ENCODE measurements around the gene COX7A2L.

Gene COX7A2L

GRCh38 chr2:42359304-42359964 lies 1.6 kb downstream of the COX7A2L start:
- Histone ChIP-seq H3K4ac (ENCODE audit: low read depth in 1 of 2, low read length in 2 of 2) (peak overlapping the region in 1 of 2 experiments; percentile 99), H3K4me2 (ENCODE audit: low read length, poor library complexity, severe bottlenecking) (peak overlapping the region; percentile 64), H2BK12ac (ENCODE audit: low read length in 2 of 2) (no peak overlapping the region), H3K4me1 (ENCODE audit: control insufficient read depth, insufficient read depth, low read depth, low read length) (peaks cover 5% of the 10 kb centered on the region), H2AK5ac (ENCODE audit: low read length, severe bottlenecking) (no peak overlapping the region), H3K9ac (ENCODE audit: low read length) (peak overlapping the region; percentile 99), H3K14ac (ENCODE audit: low read length in 2 of 2) (no peak overlapping the region), H2AFZ (ENCODE audit: low read depth, low read length) (no peak overlapping the region), H3K23ac (ENCODE audit: low read length in 2 of 2) (peak overlapping the region in 1 of 2 experiments; percentile 35), H2BK5ac (ENCODE audit: low read depth, low read length, poor library complexity, severe bottlenecking) (no peak overlapping the region), H4K8ac (ENCODE audit: low read length) (peak overlapping the region; percentile 82), H3K9me3 (ENCODE audit: control insufficient read depth, low read length) (no peaks in the 10 kb centered on the region), H3K79me1 (replicated peaks; ENCODE audit: low read length, poor library complexity, severe bottlenecking) (peaks cover 7% of the 10 kb centered on the region), H3K18ac (ENCODE audit: low read depth in 1 of 2, low read length in 2 of 2) (no peak overlapping the region), H2BK15ac (ENCODE audit: low read depth, poor library complexity, severe bottlenecking) (no peak overlapping the region), H3K36me3 (ENCODE audit: control insufficient read depth in 1 of 2, insufficient read depth in 2 of 2, low read depth in 1 of 2, low read length in 2 of 2) (peaks cover 0 to 4% of the 10 kb centered on the region in 2 experiments), H3K27ac (ENCODE audit: low read length, poor library complexity, severe bottlenecking) (no peak overlapping the region), H4K91ac (ENCODE audit: low read length) (no peak overlapping the region), H3K27me3 (ENCODE audit: control insufficient read depth in 1 of 2, insufficient read depth in 1 of 2, low read length in 2 of 2) (peaks cover 0 to 12% of the 10 kb centered on the region in 2 experiments), H3K4me3 (ENCODE audit: insufficient read depth in 1 of 2, low read depth in 1 of 2, low read length in 2 of 2) (peak overlapping the region; percentile 34 to 99), H2BK120ac (ENCODE audit: low read depth, low read length) (no peak overlapping the region)
- no peak for DNase-seq
- WGBS, result 73% methylated on average over 6 of the region's 6 CpGs

- Histone ChIP-seq H2BK12ac (ENCODE audit: low read length in 2 of 2) (no peak overlapping the region), H3K23ac (ENCODE audit: low read length in 2 of 2) (no peak overlapping the region), H3K4me1 (ENCODE audit: control insufficient read depth, insufficient read depth, low read depth, low read length) (peaks cover 1% of the 10 kb centered on the region), H3K9me3 (ENCODE audit: control insufficient read depth, low read length) (no peaks in the 10 kb centered on the region), H3K9ac (ENCODE audit: low read length) (no peak overlapping the region), H2AK5ac (ENCODE audit: low read length, severe bottlenecking) (no peak overlapping the region), H3K4me2 (ENCODE audit: low read length, poor library complexity, severe bottlenecking) (no peak overlapping the region), H4K91ac (ENCODE audit: low read length) (no peak overlapping the region), H4K8ac (ENCODE audit: low read length) (no peak overlapping the region), H3K27me3 (ENCODE audit: control insufficient read depth in 1 of 2, insufficient read depth in 1 of 2, low read length in 2 of 2) (no peaks in the 10 kb centered on the region), H3K14ac (ENCODE audit: low read length in 2 of 2) (no peak overlapping the region), H3K36me3 (ENCODE audit: control insufficient read depth in 1 of 2, insufficient read depth in 2 of 2, low read depth in 1 of 2, low read length in 2 of 2) (peaks cover 5 to 36% of the 10 kb centered on the region in 2 experiments), H2AFZ (ENCODE audit: low read depth, low read length) (no peak overlapping the region), H3K4me3 (ENCODE audit: insufficient read depth in 1 of 2, low read depth in 1 of 2, low read length in 2 of 2) (no peak overlapping the region), H2BK15ac (ENCODE audit: low read depth, poor library complexity, severe bottlenecking) (no peak overlapping the region), H2BK120ac (ENCODE audit: low read depth, low read length) (no peak overlapping the region), H3K27ac (ENCODE audit: low read length, poor library complexity, severe bottlenecking) (no peak overlapping the region), H3K4ac (ENCODE audit: low read depth in 1 of 2, low read length in 2 of 2) (no peak overlapping the region), H2BK5ac (ENCODE audit: low read depth, low read length, poor library complexity, severe bottlenecking) (no peak overlapping the region), H3K18ac (ENCODE audit: low read depth in 1 of 2, low read length in 2 of 2) (no peak overlapping the region), H3K79me1 (replicated peaks; ENCODE audit: low read length, poor library complexity, severe bottlenecking) (peaks cover 21% of the 10 kb centered on the region)
- WGBS, result 97% methylated on average over 5 of the region's 5 CpGs
- no peak for DNase-seq
These were observed 7.1 kb downstream of the COX7A2L start for GRCh38 chr2:42353792-42354429.

GRCh38 chr2:42351864-42352263 lies 9.2 kb downstream of the COX7A2L start:
- no peak overlapping the region for H3K4me2 ChIP-seq (ENCODE audit: low read length, poor library complexity, severe bottlenecking)
- no peak overlapping the region for H2BK5ac ChIP-seq (ENCODE audit: low read depth, low read length, poor library complexity, severe bottlenecking)
- H4K91ac ChIP-seq (ENCODE audit: low read length), result no peak overlapping the region
- DNase-seq, result no peak
- 99% methylated on average over 5 of the region's 5 CpGs for WGBS
- H3K23ac ChIP-seq (ENCODE audit: low read length in 2 of 2), result no peak overlapping the region
- H3K4ac ChIP-seq (ENCODE audit: low read depth in 1 of 2, low read length in 2 of 2), result no peak overlapping the region
- no peaks in the 10 kb centered on the region for H3K4me1 ChIP-seq (ENCODE audit: control insufficient read depth, insufficient read depth, low read depth, low read length)
- no peak overlapping the region for H2AK5ac ChIP-seq (ENCODE audit: low read length, severe bottlenecking)
- no peaks in the 10 kb centered on the region for H3K27me3 ChIP-seq (ENCODE audit: control insufficient read depth in 1 of 2, insufficient read depth in 1 of 2, low read length in 2 of 2)
- no peak overlapping the region for H3K4me3 ChIP-seq (ENCODE audit: insufficient read depth in 1 of 2, low read depth in 1 of 2, low read length in 2 of 2)
- H3K27ac ChIP-seq (ENCODE audit: low read length, poor library complexity, severe bottlenecking), result no peak overlapping the region
- no peak overlapping the region for H3K18ac ChIP-seq (ENCODE audit: low read depth in 1 of 2, low read length in 2 of 2)
- H2BK120ac ChIP-seq (ENCODE audit: low read depth, low read length), result no peak overlapping the region
- peaks cover 27% of the 10 kb centered on the region for H3K79me1 ChIP-seq (replicated peaks; ENCODE audit: low read length, poor library complexity, severe bottlenecking)
- H3K36me3 ChIP-seq (ENCODE audit: control insufficient read depth in 1 of 2, insufficient read depth in 2 of 2, low read depth in 1 of 2, low read length in 2 of 2), result peaks cover 5 to 45% of the 10 kb centered on the region in 2 experiments
- no peak overlapping the region for H2AFZ ChIP-seq (ENCODE audit: low read depth, low read length)
- no peak overlapping the region for H2BK15ac ChIP-seq (ENCODE audit: low read depth, poor library complexity, severe bottlenecking)
- no peaks in the 10 kb centered on the region for H3K9me3 ChIP-seq (ENCODE audit: control insufficient read depth, low read length)
- no peak overlapping the region for H2BK12ac ChIP-seq (ENCODE audit: low read length in 2 of 2)
- H3K14ac ChIP-seq (ENCODE audit: low read length in 2 of 2), result no peak overlapping the region
- H3K9ac ChIP-seq (ENCODE audit: low read length), result no peak overlapping the region
- H4K8ac ChIP-seq (ENCODE audit: low read length), result no peak overlapping the region

GRCh38 chr2:42350434-42351063 lies 10.5 kb downstream of the COX7A2L start:
- no peak overlapping the region for H2BK12ac ChIP-seq (ENCODE audit: low read length in 2 of 2)
- no peak overlapping the region for H3K27ac ChIP-seq (ENCODE audit: low read length, poor library complexity, severe bottlenecking)
- H3K4me1 ChIP-seq (ENCODE audit: control insufficient read depth, insufficient read depth, low read depth, low read length), result no peaks in the 10 kb centered on the region
- H3K9me3 ChIP-seq (ENCODE audit: control insufficient read depth, low read length), result no peaks in the 10 kb centered on the region
- no peak overlapping the region for H4K8ac ChIP-seq (ENCODE audit: low read length)
- no peak overlapping the region for H3K14ac ChIP-seq (ENCODE audit: low read length in 2 of 2)
- H3K4me2 ChIP-seq (ENCODE audit: low read length, poor library complexity, severe bottlenecking), result no peak overlapping the region
- no peak overlapping the region for H3K23ac ChIP-seq (ENCODE audit: low read length in 2 of 2)
- H2AFZ ChIP-seq (ENCODE audit: low read depth, low read length), result no peak overlapping the region
- H3K36me3 ChIP-seq (ENCODE audit: control insufficient read depth in 1 of 2, insufficient read depth in 2 of 2, low read depth in 1 of 2, low read length in 2 of 2), result peaks cover 14 to 47% of the 10 kb centered on the region in 2 experiments
- no peak overlapping the region for H3K9ac ChIP-seq (ENCODE audit: low read length)
- no peak overlapping the region for H3K4me3 ChIP-seq (ENCODE audit: insufficient read depth in 1 of 2, low read depth in 1 of 2, low read length in 2 of 2)
- no peaks in the 10 kb centered on the region for H3K27me3 ChIP-seq (ENCODE audit: control insufficient read depth in 1 of 2, insufficient read depth in 1 of 2, low read length in 2 of 2)
- H2BK15ac ChIP-seq (ENCODE audit: low read depth, poor library complexity, severe bottlenecking), result no peak overlapping the region
- no peak overlapping the region for H3K4ac ChIP-seq (ENCODE audit: low read depth in 1 of 2, low read length in 2 of 2)
- H2BK120ac ChIP-seq (ENCODE audit: low read depth, low read length), result no peak overlapping the region
- H4K91ac ChIP-seq (ENCODE audit: low read length), result no peak overlapping the region
- no peak overlapping the region for H3K18ac ChIP-seq (ENCODE audit: low read depth in 1 of 2, low read length in 2 of 2)
- no peak for DNase-seq
- peaks cover 27% of the 10 kb centered on the region for H3K79me1 ChIP-seq (replicated peaks; ENCODE audit: low read length, poor library complexity, severe bottlenecking)
- 87% methylated on average over 2 of the region's 3 CpGs for WGBS
- H2AK5ac ChIP-seq (ENCODE audit: low read length, severe bottlenecking), result no peak overlapping the region
- H2BK5ac ChIP-seq (ENCODE audit: low read depth, low read length, poor library complexity, severe bottlenecking), result no peak overlapping the region
